Adrenal gland (tissue), 12 donors: ENCODE results near the gene VPS33A. TPM values are rescaled to one million over a fixed set of nuclear protein-coding genes. Genes with fewer than 3 reads are reported as not detected.

Source experiments
- DNase-seq, 7 donors: peaks; one replicate each; pipeline ENCODE4 v3.0.0-alpha.2; 2019 to 2020
- H3K27ac ChIP-seq, 5 donors: fragments of 200-600 bp; sonication (generic) in 4 of 5; 1 replicate in 3 of 5; 2 replicates in 2 of 5; pipeline versions ENCODE4 v1.5.1 to v1.8.0; 2016 to 2020; ENCODE audit warnings: mild to moderate bottlenecking in 1 of 5
- H3K27me3 ChIP-seq: fragments of 200-600 bp; 2 replicates; pipeline ENCODE4 v1.8.0; 2021
- H3K36me3 ChIP-seq, 2 donors: fragments of 200-600 bp; replicated peaks in 1 of 2; 1 replicate in 1 of 2; 2 replicates in 1 of 2; pipeline versions ENCODE4 v1.5.1 to v1.8.0; 2018 to 2022
- H3K4me1 ChIP-seq, 2 donors: fragments of 200-600 bp; replicated peaks in 1 of 2; 1 replicate in 1 of 2; 2 replicates in 1 of 2; pipeline versions ENCODE4 v1.5.1 to v1.8.0; 2018 to 2021
- H3K4me3 ChIP-seq, 4 donors: fragments of 200-600 bp; sonication (generic) in 3 of 4; one replicate each; pipeline ENCODE4 v1.5.1; 2016 to 2018
- H3K9me3 ChIP-seq, 3 donors: fragments of 200-600 bp; sonication (generic) in 1 of 3; replicated peaks in 1 of 3; 1 replicate in 2 of 3; 2 replicates in 1 of 3; pipeline versions ENCODE4 v1.5.1 to v1.8.0; 2016 to 2021
- CTCF ChIP-seq, 6 experiments: fragments of 450-650 bp in 4 of 6; fragments of 200-600 bp in 2 of 6; sonication (generic) in 1 of 6; IDR thresholded peaks; 1 replicate in 5 of 6; 2 replicates in 1 of 6; pipeline versions ENCODE4 v1.5.1 to v1.8.0; 2016 to 2021; ENCODE audit warnings: antibody characterized with exemption in 6 of 6, mild to moderate bottlenecking in 2 of 6, moderate library complexity in 1 of 6
- POLR2A ChIP-seq, 2 donors: fragments of 450-650 bp; IDR thresholded peaks; one replicate each; pipeline ENCODE4 v1.6.1; 2017; ENCODE audit warnings: antibody characterized with exemption in 2 of 2, mild to moderate bottlenecking in 2 of 2, moderate library complexity in 1 of 2
- WGBS, 4 donors: extraction: QIAGEN DNeasy Blood & Tissue Kit in 2 of 4; methylation state at CpG; one replicate each; pipeline versions ENCODE4 v1.1.5 to v1.1.7; 2013 to 2017; 5-methylcytosine and 5-hydroxymethylcytosine counted together
- intact Hi-C, 2 donors: fragments of 100-400 bp; cut with DNase I; formaldehyde crosslinking; loops; one replicate each; pipeline versions ENCODE4 v1.14.1 to v1.15.0; 2022 to 2023
- polyA plus RNA-seq, 3 donors: library from polyadenylated mRNA; stranded (reverse); fragments of 200-250 nt in 2 of 3; fragments of 350-450 nt in 1 of 3; fragmentation: Illumina TruSeq in 1 of 3; extraction: RNeasy Lipid Tissue Mini Kit (QIAGEN cat#74804) in 1 of 3; gene quantifications; one replicate each; pipeline ENCODE4 v1.2.3, GENCODE V29; 2013 to 2014
- total RNA-seq, 9 donors: library from RNA; depleted of rRNA in 4 of 9; stranded (reverse); fragments of >200 nt in 4 of 9; fragments of 120-200 nt in 1 of 9; fragmentation: NEBNext Ultra II Directional in 1 of 9; extraction: Animal tissue kit (Norgen Biotek cat#: 25700) in 1 of 9; gene quantifications; one replicate each; pipeline versions ENCODE4 v1.1.0 to v1.2.4, GENCODE V29; 2013 to 2023
- donor health status: healthy with polysubstance abuse.
- donor health status: Bipolar disorder and iron deficiency.
- donor health status: DM: yes; HTN: yes; CAD: no.
- donor health status: DM: no; HTN: no; CAD: no.
- donor health status: DM: no; HTN: no; CAD: no.
- donor health status: DM: yes; HTN: yes; CAD: no.

The VPS33A gene
- total and polyA plus RNA-seq, 12 donors = 9.7 to 35.3 (median 22.2) TPM

DNA sequence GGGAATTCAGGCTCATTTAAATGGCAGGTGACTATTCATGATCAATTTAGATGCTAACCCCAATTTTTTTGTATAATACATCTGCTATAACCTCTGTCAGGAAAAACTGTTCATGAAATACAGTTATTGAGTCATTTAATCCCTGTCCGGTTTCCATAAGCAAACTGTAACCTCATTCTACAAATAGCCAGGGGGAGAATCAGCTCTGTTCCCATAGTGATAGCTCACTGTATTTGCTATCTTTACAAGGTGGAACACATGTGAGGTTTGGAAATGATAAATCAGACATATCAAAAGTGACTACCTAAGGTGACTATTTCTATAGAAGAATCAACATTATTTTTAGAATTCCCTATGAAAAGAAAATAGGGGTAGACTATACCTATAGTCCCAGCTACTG is 38.6 kb upstream of the VPS33A start:
- H3K36me3 ChIP-seq = peaks cover 0 to 8% of the 10 kb centered on the region in 2 donors
- intact Hi-C loops = no loop called here

DNA sequence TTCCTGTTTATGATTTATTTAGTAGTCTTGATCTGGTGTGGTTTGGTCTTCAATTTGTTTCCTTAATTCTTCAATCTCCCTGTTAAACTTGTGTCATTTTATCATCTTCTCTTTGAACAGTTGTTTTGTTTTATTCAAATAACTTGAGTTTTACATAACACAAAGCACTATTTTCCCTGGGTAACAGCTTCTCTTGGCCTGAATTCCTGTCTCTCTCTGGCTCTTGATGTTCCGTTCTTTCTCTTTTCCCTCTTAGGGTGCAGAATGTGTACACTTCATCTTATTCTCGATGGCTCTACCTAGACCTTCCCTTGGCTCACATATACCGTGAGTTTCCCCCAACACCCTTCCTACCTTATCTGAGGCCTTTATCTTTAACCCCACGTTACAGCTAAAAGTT is 36.8 kb upstream of the VPS33A start:
- H3K4me3 ChIP-seq = no peak overlapping the region
- no peaks in the 10 kb centered on the region for H3K27me3 ChIP-seq
- 71 to 81% (median 76%) methylated on average over 4 of the region's 4 CpGs for WGBS, 4 donors
- H3K4me1 ChIP-seq = peaks cover 0 to 17% of the 10 kb centered on the region in 2 donors
- no peak for DNase-seq
- no peak overlapping the region for H3K27ac ChIP-seq
- intact Hi-C loops = no loop called here
- no peak for TF ChIP-seq POLR2A (IDR thresholded peaks at IDR 0.05)
- no peak for TF ChIP-seq CTCF (IDR thresholded peaks at IDR 0.05)
- H3K9me3 ChIP-seq = no peaks in the 10 kb centered on the region
- H3K36me3 ChIP-seq = peaks cover 0 to 2% of the 10 kb centered on the region in 2 donors

More for the DNA sequence above, 38.6 kb upstream of the VPS33A start:
- DNase-seq = no peak
- Histone ChIP-seq H3K9me3 (no peaks in the 10 kb centered on the region), H3K27ac (no peak overlapping the region), H3K4me3 (no peak overlapping the region), H3K4me1 (peaks cover 0 to 17% of the 10 kb centered on the region in 2 donors), H3K27me3 (no peaks in the 10 kb centered on the region)
- no peak for TF ChIP-seq POLR2A (IDR thresholded peaks at IDR 0.05)
- TF ChIP-seq CTCF (IDR thresholded peaks at IDR 0.05) = no peak
- WGBS, 4 donors = 67 to 91% (median 82%) methylated on average over 1 of the region's 1 CpG

DNA sequence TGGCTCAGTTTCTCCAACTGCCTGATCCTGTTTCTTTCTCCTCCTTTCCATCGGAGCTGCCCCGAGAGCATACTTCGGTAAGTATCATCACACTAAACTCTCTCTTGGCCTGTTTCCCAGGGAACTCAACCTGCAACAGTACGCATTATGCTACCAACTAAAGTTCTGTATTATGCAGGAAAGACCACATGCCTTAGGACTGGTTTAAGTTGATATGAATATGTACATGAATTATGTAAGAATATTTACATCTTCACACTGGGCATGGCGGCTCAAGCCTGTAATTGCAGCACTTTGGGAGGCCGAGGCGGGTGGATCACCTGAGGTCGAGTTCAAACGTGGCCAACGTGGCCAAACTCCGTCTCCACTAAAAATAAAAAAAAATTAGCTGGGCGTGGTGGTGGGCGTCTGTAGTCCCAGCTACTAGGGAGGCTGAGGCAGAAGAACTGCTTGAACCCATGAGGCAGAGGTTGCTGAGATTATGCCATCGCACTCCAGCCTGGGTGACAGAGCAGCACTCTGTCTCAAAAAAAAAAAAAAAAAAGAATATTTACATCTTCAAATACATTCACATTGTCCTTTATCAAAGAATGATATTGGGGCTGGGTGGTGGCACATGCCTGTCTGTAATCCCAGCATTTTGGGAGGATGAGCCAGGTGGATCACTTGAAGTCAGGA is 31.9 kb upstream of the VPS33A start:
- DNase-seq = no peak
- peaks cover 0 to 8% of the 10 kb centered on the region in 2 donors for H3K4me1 ChIP-seq
- TF ChIP-seq CTCF (IDR thresholded peaks at IDR 0.05) (no peak), POLR2A (IDR thresholded peaks at IDR 0.05) (no peak)
- peaks cover 0 to 14% of the 10 kb centered on the region in 2 donors for H3K36me3 ChIP-seq
- no peaks in the 10 kb centered on the region for H3K27me3 ChIP-seq
- 95 to 97% (median 96%) methylated on average over 14 of the region's 14 CpGs for WGBS, 4 donors
- intact Hi-C loops = no loop called here
- H3K27ac ChIP-seq = no peak overlapping the region
- no peaks in the 10 kb centered on the region for H3K9me3 ChIP-seq
- H3K4me3 ChIP-seq = no peak overlapping the region

- Histone ChIP-seq H3K27me3 (no peaks in the 10 kb centered on the region), H3K4me1 (peaks cover 0 to 8% of the 10 kb centered on the region in 2 donors), H3K9me3 (no peaks in the 10 kb centered on the region), H3K4me3 (no peak overlapping the region), H3K27ac (no peak overlapping the region), H3K36me3 (peaks cover 0 to 14% of the 10 kb centered on the region in 2 donors)
- no peak for DNase-seq
- TF ChIP-seq POLR2A (IDR thresholded peaks at IDR 0.05) (no peak), CTCF (IDR thresholded peaks at IDR 0.05) (no peak)
- 93 to 97% (median 95%) methylated on average over 8 to 9 of the region's 9 CpGs for WGBS, 4 donors
- intact Hi-C loops = no loop called here
Observed at GRCh38 chr12:122297494-122297893, 31.2 kb upstream of the VPS33A start.
